ENCODE measurements around the gene NELFB.

Gene NELFB

GRCh38 chr9:137218754-137219271 lies 36.3 kb upstream of the NELFB start:
- peak; percentile 56 for DNase-seq (ENCODE audit: low read depth)
- TF ChIP-seq, protein P1, sequence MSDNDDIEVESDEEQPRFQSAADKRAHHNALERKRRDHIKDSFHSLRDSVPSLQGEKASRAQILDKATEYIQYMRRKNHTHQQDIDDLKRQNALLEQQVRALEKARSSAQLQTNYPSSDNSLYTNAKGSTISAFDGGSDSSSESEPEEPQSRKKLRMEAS (IDR thresholded peaks at IDR 0.05; ENCODE audit: low read depth, low read length) = no peak
- TF ChIP-seq POLR2A (IDR thresholded peaks at IDR 0.05; ENCODE audit: extremely low read depth, insufficient read length) = no peak
- no peak for TF ChIP-seq MYC (IDR thresholded peaks at IDR 0.05; ENCODE audit: low read depth, low read length)
- TF ChIP-seq, protein P2, sequence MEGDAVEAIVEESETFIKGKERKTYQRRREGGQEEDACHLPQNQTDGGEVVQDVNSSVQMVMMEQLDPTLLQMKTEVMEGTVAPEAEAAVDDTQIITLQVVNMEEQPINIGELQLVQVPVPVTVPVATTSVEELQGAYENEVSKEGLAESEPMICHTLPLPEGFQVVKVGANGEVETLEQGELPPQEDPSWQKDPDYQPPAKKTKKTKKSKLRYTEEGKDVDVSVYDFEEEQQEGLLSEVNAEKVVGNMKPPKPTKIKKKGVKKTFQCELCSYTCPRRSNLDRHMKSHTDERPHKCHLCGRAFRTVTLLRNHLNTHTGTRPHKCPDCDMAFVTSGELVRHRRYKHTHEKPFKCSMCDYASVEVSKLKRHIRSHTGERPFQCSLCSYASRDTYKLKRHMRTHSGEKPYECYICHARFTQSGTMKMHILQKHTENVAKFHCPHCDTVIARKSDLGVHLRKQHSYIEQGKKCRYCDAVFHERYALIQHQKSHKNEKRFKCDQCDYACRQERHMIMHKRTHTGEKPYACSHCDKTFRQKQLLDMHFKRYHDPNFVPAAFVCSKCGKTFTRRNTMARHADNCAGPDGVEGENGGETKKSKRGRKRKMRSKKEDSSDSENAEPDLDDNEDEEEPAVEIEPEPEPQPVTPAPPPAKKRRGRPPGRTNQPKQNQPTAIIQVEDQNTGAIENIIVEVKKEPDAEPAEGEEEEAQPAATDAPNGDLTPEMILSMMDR (IDR thresholded peaks at IDR 0.05; ENCODE audit: low read depth, low read length) = no peak
- H3K4me3 ChIP-seq (ENCODE audit: low read depth, low read length) = no peak overlapping the region

DNA sequence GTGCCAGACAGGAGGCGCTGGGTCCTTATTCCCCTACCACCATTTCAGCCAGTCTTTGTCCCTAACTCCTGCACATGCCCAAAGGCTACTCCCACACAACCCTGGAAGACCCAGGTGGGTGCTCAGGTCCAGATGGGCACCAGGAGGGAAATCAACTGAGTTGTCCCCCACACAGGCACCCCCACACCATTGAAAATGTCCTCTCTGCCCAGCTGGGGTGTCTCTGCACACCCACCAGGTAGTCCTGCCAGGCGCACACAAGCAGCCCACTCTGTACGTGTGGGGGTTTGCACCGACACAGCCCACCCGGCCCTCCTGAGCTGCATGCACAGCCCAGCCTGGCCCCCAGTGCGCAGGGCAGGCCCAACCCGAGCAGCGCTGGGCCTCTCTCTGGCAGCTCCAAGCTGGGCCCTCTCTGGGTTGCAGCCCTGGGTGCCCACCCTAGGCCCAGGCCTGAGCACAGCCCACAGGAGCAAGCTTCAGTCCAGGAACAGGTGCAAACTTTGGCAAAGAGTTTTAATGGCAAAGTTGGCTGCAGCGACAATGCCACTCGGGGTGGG lies 35.3 kb upstream of the NELFB start:
- TF ChIP-seq POLR2A (IDR thresholded peaks at IDR 0.05; ENCODE audit: extremely low read depth, insufficient read length) (no peak), MYC (IDR thresholded peaks at IDR 0.05; ENCODE audit: low read depth, low read length) (no peak)
- TF ChIP-seq, protein P1 (IDR thresholded peaks at IDR 0.05; ENCODE audit: low read depth, low read length) = no peak
- TF ChIP-seq, protein P2 (IDR thresholded peaks at IDR 0.05; ENCODE audit: low read depth, low read length) = no peak
- H3K4me3 ChIP-seq (ENCODE audit: low read depth, low read length) = no peak overlapping the region
- DNase-seq (ENCODE audit: low read depth) = no peak

GRCh38 chr9:137220317-137221094 lies 34.6 kb upstream of the NELFB start:
- TF ChIP-seq, protein P1 (IDR thresholded peaks at IDR 0.05; ENCODE audit: low read depth, low read length) = no peak
- TF ChIP-seq MYC (IDR thresholded peaks at IDR 0.05; ENCODE audit: low read depth, low read length) (no peak), POLR2A (IDR thresholded peaks at IDR 0.05; ENCODE audit: extremely low read depth, insufficient read length) (no peak)
- TF ChIP-seq, protein P2 (IDR thresholded peaks at IDR 0.05; ENCODE audit: low read depth, low read length) = no peak
- no peak overlapping the region for H3K4me3 ChIP-seq (ENCODE audit: low read depth, low read length)
- DNase-seq (ENCODE audit: low read depth) = no peak

- no peak for DNase-seq (ENCODE audit: low read depth)
- no peak overlapping the region for H3K4me3 ChIP-seq (ENCODE audit: low read depth, low read length)
- TF ChIP-seq POLR2A (IDR thresholded peaks at IDR 0.05; ENCODE audit: extremely low read depth, insufficient read length) = no peak
- TF ChIP-seq, protein P2 (IDR thresholded peaks at IDR 0.05; ENCODE audit: low read depth, low read length) = no peak
These were observed 34.0 kb upstream of the NELFB start for GRCh38 chr9:137221095-137221505.

- DNase-seq (ENCODE audit: low read depth) = no peak
- TF ChIP-seq, protein P2 (IDR thresholded peaks at IDR 0.05; ENCODE audit: low read depth, low read length) = no peak
- no peak for TF ChIP-seq MYC (IDR thresholded peaks at IDR 0.05; ENCODE audit: low read depth, low read length)
- H3K4me3 ChIP-seq (ENCODE audit: low read depth, low read length) = no peak overlapping the region
These were observed 33.5 kb upstream of the NELFB start for GRCh38 chr9:137221506-137222111.
